ENCODE results near the gene CENPA. TPM values are rescaled to one million over a fixed set of nuclear protein-coding genes. Genes with fewer than 3 reads are reported as not detected.

The CENPA gene
- total and polyA plus RNA-seq, 2 of the 13 experiments (the other 11 are each of a cell fraction or from before 2014, with no cell fraction given) = 28.5 to 38.5 TPM

DNA sequence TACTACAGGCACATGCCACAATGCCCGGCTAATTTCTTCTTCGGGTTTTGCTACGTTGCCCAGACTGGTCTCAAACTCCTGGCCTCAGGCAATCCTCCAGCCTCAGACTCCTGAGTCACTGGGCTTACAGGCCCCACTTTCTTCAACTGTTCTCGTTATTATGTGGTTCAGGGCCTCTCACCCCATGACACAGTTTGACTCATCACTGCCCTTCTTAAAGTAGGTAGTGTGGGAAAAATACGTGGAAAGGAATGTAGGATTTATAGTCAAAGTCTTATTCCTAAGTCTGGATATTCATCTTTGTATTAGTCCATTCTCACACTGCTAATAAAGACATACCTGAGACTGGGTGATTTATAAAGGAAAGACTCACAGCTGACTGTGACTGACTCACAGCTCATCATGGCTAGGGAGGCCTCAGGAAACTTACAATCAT, 19.4 kb downstream of the CENPA start:
- Histone ChIP-seq H3K36me3 (replicated peaks in 1 of 2; ENCODE audit: control insufficient read depth in 1 of 2, insufficient read depth in 2 of 2, low read length in 2 of 2) (no peaks in the 10 kb centered on the region; a peak in 2 of 5 replicates), H4K20me1 (ENCODE audit: insufficient read depth, low read length) (no peaks in the 10 kb centered on the region), H3K4me1 (ENCODE audit: insufficient read depth, low read length) (no peaks in the 10 kb centered on the region), H3K27me3 (ENCODE audit: control insufficient read depth in 1 of 2, insufficient read depth in 2 of 2, low read length in 2 of 2) (peaks cover 1 to 5% of the 10 kb centered on the region in 2 experiments; a peak in 2 of 5 replicates), H3K9me3 (ENCODE audit: low read length) (no peaks in the 10 kb centered on the region), H3K4me3 (replicated peaks in 1 of 3; ENCODE audit: insufficient read depth in 1 of 3, low read depth in 2 of 3, low read length in 3 of 3) (no peak overlapping the region), H3K4me2 (ENCODE audit: low read depth, low read length) (no peak overlapping the region), H3K79me2 (ENCODE audit: insufficient read depth, low read length) (no peaks in the 10 kb centered on the region), H2AFZ (ENCODE audit: low read length) (no peak overlapping the region), H3K9ac (ENCODE audit: insufficient read depth, low read depth, low read length) (no peak overlapping the region), H3K27ac (ENCODE audit: extremely low read length, insufficient read depth, low read length) (no peak overlapping the region)
- DNase-seq (ENCODE audit: low spot score) (no peak), ATAC-seq (no peak), FAIRE-seq (no peak)
- no TSS peak for BruUV-seq (replicated peaks)
- ChIA-PET POLR2A (no interaction called here), CTCF (ENCODE audit: low intra/inter-chr PET ratio, low total read pairs) (no interaction called here)
- WGBS (ENCODE audit: low lambda C conversion rate) = 57% methylated on average over 5 of the region's 5 CpGs
- in situ Hi-C loops (cut with HindIII; ENCODE audit: extremely low pct_ligation_motif_present, low pct_unique_long_range_greater_than_20kb) (no loop called here), intact Hi-C loops (cut with micrococcal nuclease; ENCODE audit: unreplicated experiment) (no loop called here)
- no peak for TF ChIP-seq FOSL1 (CRISPR knock-in tag; IDR thresholded peaks at IDR 0.05; ENCODE audit: borderline replicate concordance)
- TF ChIP-seq, protein P1, sequence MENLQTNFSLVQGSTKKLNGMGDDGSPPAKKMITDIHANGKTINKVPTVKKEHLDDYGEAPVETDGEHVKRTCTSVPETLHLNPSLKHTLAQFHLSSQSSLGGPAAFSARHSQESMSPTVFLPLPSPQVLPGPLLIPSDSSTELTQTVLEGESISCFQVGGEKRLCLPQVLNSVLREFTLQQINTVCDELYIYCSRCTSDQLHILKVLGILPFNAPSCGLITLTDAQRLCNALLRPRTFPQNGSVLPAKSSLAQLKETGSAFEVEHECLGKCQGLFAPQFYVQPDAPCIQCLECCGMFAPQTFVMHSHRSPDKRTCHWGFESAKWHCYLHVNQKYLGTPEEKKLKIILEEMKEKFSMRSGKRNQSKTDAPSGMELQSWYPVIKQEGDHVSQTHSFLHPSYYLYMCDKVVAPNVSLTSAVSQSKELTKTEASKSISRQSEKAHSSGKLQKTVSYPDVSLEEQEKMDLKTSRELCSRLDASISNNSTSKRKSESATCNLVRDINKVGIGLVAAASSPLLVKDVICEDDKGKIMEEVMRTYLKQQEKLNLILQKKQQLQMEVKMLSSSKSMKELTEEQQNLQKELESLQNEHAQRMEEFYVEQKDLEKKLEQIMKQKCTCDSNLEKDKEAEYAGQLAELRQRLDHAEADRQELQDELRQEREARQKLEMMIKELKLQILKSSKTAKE (CRISPR knock-in tag; IDR thresholded peaks at IDR 0.05; ENCODE audit: borderline replicate concordance) = no peak
- TF ChIP-seq, protein P2, sequence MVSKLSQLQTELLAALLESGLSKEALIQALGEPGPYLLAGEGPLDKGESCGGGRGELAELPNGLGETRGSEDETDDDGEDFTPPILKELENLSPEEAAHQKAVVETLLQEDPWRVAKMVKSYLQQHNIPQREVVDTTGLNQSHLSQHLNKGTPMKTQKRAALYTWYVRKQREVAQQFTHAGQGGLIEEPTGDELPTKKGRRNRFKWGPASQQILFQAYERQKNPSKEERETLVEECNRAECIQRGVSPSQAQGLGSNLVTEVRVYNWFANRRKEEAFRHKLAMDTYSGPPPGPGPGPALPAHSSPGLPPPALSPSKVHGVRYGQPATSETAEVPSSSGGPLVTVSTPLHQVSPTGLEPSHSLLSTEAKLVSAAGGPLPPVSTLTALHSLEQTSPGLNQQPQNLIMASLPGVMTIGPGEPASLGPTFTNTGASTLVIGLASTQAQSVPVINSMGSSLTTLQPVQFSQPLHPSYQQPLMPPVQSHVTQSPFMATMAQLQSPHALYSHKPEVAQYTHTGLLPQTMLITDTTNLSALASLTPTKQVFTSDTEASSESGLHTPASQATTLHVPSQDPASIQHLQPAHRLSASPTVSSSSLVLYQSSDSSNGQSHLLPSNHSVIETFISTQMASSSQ (IDR thresholded peaks at IDR 0.05; ENCODE audit: low read depth) = no peak
- TF ChIP-seq, protein P2 (CRISPR knock-in tag; IDR thresholded peaks at IDR 0.05; ENCODE audit: borderline replicate concordance) = no peak

Data from HepG2 (cell line).